ENCODE measurements around the gene SLAMF1. TPM values are rescaled to one million over a fixed set of nuclear protein-coding genes. Genes with fewer than 3 reads are reported as not detected.

Gene SLAMF1
- total RNA-seq, 1 donor from 2014 or later: not detected

DNA sequence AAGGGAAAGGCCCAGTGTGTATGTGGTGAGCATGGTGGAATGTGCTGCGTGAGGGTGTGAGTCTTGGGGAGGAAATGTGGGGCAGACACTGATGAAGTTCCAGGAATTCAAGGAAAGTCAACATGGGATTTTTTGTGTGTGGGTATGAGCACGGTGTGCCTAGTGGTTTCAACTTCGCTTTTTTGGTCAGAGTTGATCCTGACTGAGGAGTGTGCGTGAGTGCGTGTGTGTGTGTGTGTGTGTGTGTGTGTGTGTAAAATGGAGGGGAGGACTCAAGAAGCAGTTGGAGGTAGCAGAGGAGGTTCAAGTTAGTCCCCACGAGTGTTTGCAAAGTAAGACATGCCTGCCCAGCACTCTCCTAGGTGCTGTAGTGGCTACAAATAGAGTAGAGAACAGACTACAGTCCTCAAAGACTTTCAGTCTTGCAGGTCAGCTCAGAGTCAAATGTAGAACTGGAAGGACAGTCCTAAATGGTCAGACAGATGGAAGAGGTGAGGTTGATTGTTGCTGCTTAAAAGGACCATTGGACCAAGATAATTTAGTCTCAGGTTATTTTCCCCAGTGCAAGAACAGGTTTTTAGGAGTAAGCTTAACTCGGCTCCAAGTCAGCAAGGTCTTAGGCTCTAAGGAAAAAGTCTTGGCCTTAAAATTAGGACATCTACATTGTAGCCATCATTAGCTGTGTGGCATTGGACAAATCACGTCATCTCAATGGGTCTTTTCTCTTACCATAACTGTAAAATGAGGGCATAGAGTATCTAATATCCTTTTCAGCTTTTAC, 25.0 kb downstream of the SLAMF1 start:
- Histone ChIP-seq H3K9ac (ENCODE audit: low read length) (no peak overlapping the region), H3K79me2 (ENCODE audit: insufficient read depth, low read length) (no peaks in the 10 kb centered on the region), H4K20me1 (ENCODE audit: insufficient read depth, low read length) (no peaks in the 10 kb centered on the region), H3K27me3 (ENCODE audit: insufficient read depth, low read length) (no peaks in the 10 kb centered on the region), H2AFZ (ENCODE audit: low read depth, low read length) (no peak overlapping the region), H3K4me1 (ENCODE audit: insufficient read depth, low read length) (no peaks in the 10 kb centered on the region), H3K27ac (ENCODE audit: low read depth, low read length) (no peak overlapping the region), H3K9me3 (ENCODE audit: insufficient read depth, low read depth, low read length) (no peaks in the 10 kb centered on the region), H3K4me2 (ENCODE audit: low read length) (no peak overlapping the region), H3K36me3 (ENCODE audit: insufficient read depth, low read length) (no peaks in the 10 kb centered on the region), H3K4me3 (ENCODE audit: insufficient read depth, low read depth, low read length) (no peak overlapping the region)
- DNase-seq (ENCODE audit: low read depth) (no peak), FAIRE-seq (no peak)
- peaks cover 1% of the 10 kb centered on the region for H3K9me3 Mint-ChIP-seq (ENCODE audit: unreplicated experiment)
- TF ChIP-seq EZH2 (IDR thresholded peaks at IDR 0.05; ENCODE audit: insufficient read depth, low read length): no peak
- TF ChIP-seq, protein P1, sequence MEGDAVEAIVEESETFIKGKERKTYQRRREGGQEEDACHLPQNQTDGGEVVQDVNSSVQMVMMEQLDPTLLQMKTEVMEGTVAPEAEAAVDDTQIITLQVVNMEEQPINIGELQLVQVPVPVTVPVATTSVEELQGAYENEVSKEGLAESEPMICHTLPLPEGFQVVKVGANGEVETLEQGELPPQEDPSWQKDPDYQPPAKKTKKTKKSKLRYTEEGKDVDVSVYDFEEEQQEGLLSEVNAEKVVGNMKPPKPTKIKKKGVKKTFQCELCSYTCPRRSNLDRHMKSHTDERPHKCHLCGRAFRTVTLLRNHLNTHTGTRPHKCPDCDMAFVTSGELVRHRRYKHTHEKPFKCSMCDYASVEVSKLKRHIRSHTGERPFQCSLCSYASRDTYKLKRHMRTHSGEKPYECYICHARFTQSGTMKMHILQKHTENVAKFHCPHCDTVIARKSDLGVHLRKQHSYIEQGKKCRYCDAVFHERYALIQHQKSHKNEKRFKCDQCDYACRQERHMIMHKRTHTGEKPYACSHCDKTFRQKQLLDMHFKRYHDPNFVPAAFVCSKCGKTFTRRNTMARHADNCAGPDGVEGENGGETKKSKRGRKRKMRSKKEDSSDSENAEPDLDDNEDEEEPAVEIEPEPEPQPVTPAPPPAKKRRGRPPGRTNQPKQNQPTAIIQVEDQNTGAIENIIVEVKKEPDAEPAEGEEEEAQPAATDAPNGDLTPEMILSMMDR (IDR thresholded peaks at IDR 0.05; ENCODE audit: insufficient read depth, low read depth, low read length): no peak
- no peaks in the 10 kb centered on the region for H3K36me3 Mint-ChIP-seq (ENCODE audit: low read depth, unreplicated experiment)
- H3K27ac Mint-ChIP-seq (ENCODE audit: unreplicated experiment): peak overlapping the region; percentile 80
- peaks cover 7% of the 10 kb centered on the region for H3K4me1 Mint-ChIP-seq (ENCODE audit: low read depth, unreplicated experiment)
- no peaks in the 10 kb centered on the region for H3K27me3 Mint-ChIP-seq (ENCODE audit: low read depth, unreplicated experiment)
- H3K4me3 Mint-ChIP-seq (ENCODE audit: unreplicated experiment): no peak overlapping the region

DNA sequence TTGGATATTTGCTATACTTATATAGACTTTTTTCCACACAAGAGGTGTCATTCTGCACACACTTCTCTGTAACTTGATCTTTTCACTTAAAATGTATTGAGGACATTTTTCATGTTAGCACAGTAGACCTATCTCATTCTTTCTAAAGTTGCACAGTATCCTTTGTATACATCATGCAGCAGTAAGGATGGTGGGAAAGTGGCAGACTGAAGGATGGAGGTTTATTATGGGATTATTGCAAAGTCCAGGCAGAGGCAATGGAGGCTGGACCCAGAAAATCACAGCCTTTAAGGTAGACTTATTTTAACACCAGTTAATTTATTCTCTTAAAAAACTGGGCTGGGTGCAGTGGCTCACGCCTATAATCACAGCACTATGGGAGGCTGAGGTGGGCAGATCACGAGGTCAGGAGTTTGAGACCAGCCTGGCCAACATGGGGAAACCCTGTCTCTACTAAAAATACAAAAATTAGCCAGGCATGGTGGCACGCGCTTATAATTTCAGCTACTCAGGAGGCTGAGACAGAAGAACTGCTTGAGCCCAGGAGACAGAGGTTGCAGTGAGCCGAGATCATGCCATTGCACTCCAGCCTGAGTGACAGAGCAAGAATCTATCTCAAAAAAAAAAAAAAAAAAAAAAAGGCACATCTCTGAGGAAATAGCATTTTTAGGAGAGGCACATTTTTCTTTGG, 25.8 kb downstream of the SLAMF1 start:
- H4K20me1 ChIP-seq (ENCODE audit: insufficient read depth, low read length): no peaks in the 10 kb centered on the region
- no peaks in the 10 kb centered on the region for H3K9me3 ChIP-seq (ENCODE audit: insufficient read depth, low read depth, low read length)
- H3K36me3 ChIP-seq (ENCODE audit: insufficient read depth, low read length): no peaks in the 10 kb centered on the region
- H3K27ac ChIP-seq (ENCODE audit: low read depth, low read length): no peak overlapping the region
- DNase-seq (ENCODE audit: low read depth) (no peak), FAIRE-seq (no peak)
- H3K4me3 ChIP-seq (ENCODE audit: insufficient read depth, low read depth, low read length): no peak overlapping the region
- no peak overlapping the region for H3K4me2 ChIP-seq (ENCODE audit: low read length)
- no peak overlapping the region for H2AFZ ChIP-seq (ENCODE audit: low read depth, low read length)
- H3K27me3 ChIP-seq (ENCODE audit: insufficient read depth, low read length): no peaks in the 10 kb centered on the region
- Mint-ChIP-seq H3K4me1 (ENCODE audit: low read depth, unreplicated experiment) (peaks cover 7% of the 10 kb centered on the region), H3K9me3 (ENCODE audit: unreplicated experiment) (peaks cover 1% of the 10 kb centered on the region), H3K27ac (ENCODE audit: unreplicated experiment) (peak overlapping the region; percentile 80), H3K36me3 (ENCODE audit: low read depth, unreplicated experiment) (no peaks in the 10 kb centered on the region), H3K27me3 (ENCODE audit: low read depth, unreplicated experiment) (no peaks in the 10 kb centered on the region), H3K4me3 (ENCODE audit: unreplicated experiment) (no peak overlapping the region)
- H3K9ac ChIP-seq (ENCODE audit: low read length): no peak overlapping the region
- no peaks in the 10 kb centered on the region for H3K79me2 ChIP-seq (ENCODE audit: insufficient read depth, low read length)
- TF ChIP-seq, protein P1 (IDR thresholded peaks at IDR 0.05; ENCODE audit: insufficient read depth, low read depth, low read length): no peak
- TF ChIP-seq EZH2 (IDR thresholded peaks at IDR 0.05; ENCODE audit: insufficient read depth, low read length): no peak
- no peaks in the 10 kb centered on the region for H3K4me1 ChIP-seq (ENCODE audit: insufficient read depth, low read length)
